Upper lobe of left lung (tissue), 4 donors: ENCODE results near the gene PGM2L1.

Experiments
- CTCF ChIP-seq, 6 experiments: fragments of 450-650 bp in 4 of 6; fragments of 200-600 bp in 2 of 6; sonication (generic) in 2 of 6; IDR thresholded peaks; one replicate each; pipeline ENCODE4 v1.5.1; 2016 to 2019; ENCODE audit warnings: antibody characterized with exemption in 6 of 6
- EP300 ChIP-seq, 4 donors: sonication (generic); formaldehyde crosslinking; IDR thresholded peaks; one replicate each; pipeline ENCODE4 v1.5.1; 2017; ENCODE audit warnings: antibody characterized with exemption in 4 of 4, control low read depth in 2 of 4
- POLR2A ChIP-seq, 4 donors: fragments of 450-650 bp; IDR thresholded peaks; one replicate each; pipeline ENCODE4 v1.5.1; 2016 to 2017; ENCODE audit warnings: antibody characterized with exemption in 4 of 4, mild to moderate bottlenecking in 2 of 4
- POLR2AphosphoS5 ChIP-seq, 2 donors: sonication (generic); formaldehyde crosslinking; IDR thresholded peaks; one replicate each; pipeline ENCODE4 v1.5.1; 2017; ENCODE audit warnings: antibody characterized with exemption in 2 of 2

DNA sequence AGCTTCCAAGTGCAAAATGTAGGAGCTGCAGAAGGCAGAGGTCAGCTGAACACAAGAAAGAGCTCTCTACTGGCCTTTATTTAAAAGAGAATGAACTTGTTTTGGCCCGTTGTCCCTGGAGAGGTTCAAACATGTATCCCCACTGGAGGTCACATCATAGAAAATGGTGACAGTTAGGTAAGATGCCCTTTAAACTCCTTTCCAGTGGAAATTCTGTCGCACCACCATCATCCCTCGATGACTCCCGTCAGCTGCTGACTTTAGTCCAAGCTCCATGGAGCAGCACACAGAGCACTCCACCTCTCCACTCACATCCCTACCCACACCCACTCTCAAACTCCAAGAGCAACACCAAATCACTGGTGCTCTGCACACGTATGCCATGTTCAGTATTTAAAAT lies 71.6 kb downstream of the PGM2L1 start:
- TF ChIP-seq CTCF (IDR thresholded peaks at IDR 0.05) (no peak), POLR2A (IDR thresholded peaks at IDR 0.05) (no peak), EP300 (IDR thresholded peaks at IDR 0.05) (no peak), POLR2AphosphoS5 (IDR thresholded peaks at IDR 0.05) (no peak)
